ENCODE measurements around the gene TPTE2.
"Not testable (repeated sequence)": the region's sequence is repeated elsewhere in the genome, so short reads cannot be mapped to it uniquely, and the experiment has no call there.

The TPTE2 gene

GRCh38 chr13:19561127-19561582 is at the start of gene TPTE2:
Gene TPTE2 (minus strand): TSS chr13:19561532. CDS start chr13:19503234, 58,298 bp downstream.
- not testable (repeated sequence) for DNase-seq

- no peak for DNase-seq
These were observed 46.3 kb upstream of the TPTE2 start for GRCh38 chr13:19607523-19608078.

GRCh38 chr13:19606737-19607136 is 45.4 kb upstream of the TPTE2 start:
- no peak for DNase-seq

- DNase-seq = no peak
These were observed 44.8 kb upstream of the TPTE2 start for GRCh38 chr13:19606152-19606551.

GRCh38 chr13:19605161-19605955 is 44.0 kb upstream of the TPTE2 start:
- no peak for DNase-seq

GRCh38 chr13:19604306-19604705 is 43.0 kb upstream of the TPTE2 start:
- DNase-seq = no peak

- DNase-seq = peak; percentile 17
These were observed 40.7 kb upstream of the TPTE2 start for GRCh38 chr13:19601749-19602725.

- DNase-seq = peak; percentile 43
These were observed 36.2 kb upstream of the TPTE2 start for GRCh38 chr13:19597523-19597922.

GRCh38 chr13:19596960-19597361 is 35.6 kb upstream of the TPTE2 start:
- DNase-seq = peak; percentile 63

- DNase-seq = no peak
These were observed 34.8 kb upstream of the TPTE2 start for GRCh38 chr13:19596086-19596485.

GRCh38 chr13:19592657-19593180 is 31.4 kb upstream of the TPTE2 start:
- peak; percentile 35 for DNase-seq

GRCh38 chr13:19591864-19592263 is 30.5 kb upstream of the TPTE2 start:
- peak; percentile 87 for DNase-seq

GRCh38 chr13:19590423-19590822 is 29.1 kb upstream of the TPTE2 start:
- DNase-seq = no peak

- DNase-seq = no peak
These were observed 28.0 kb upstream of the TPTE2 start for GRCh38 chr13:19589312-19589711.

- DNase-seq = peak; percentile 67
These were observed 26.4 kb upstream of the TPTE2 start for GRCh38 chr13:19587635-19588300.

- peak; percentile 95 for DNase-seq
These were observed 25.7 kb upstream of the TPTE2 start for GRCh38 chr13:19586904-19587634.

- no peak for DNase-seq
These were observed 20.3 kb upstream of the TPTE2 start for GRCh38 chr13:19581675-19582074.

GRCh38 chr13:19575230-19575629 is 13.9 kb upstream of the TPTE2 start:
- no peak for DNase-seq

- no peak for DNase-seq
These were observed 11.9 kb upstream of the TPTE2 start for GRCh38 chr13:19573120-19573716.

- DNase-seq = no peak
These were observed 10.9 kb upstream of the TPTE2 start for GRCh38 chr13:19572280-19572679.

- no peak for DNase-seq
These were observed 6.6 kb upstream of the TPTE2 start for GRCh38 chr13:19567820-19568534.

Data from MV-4-11 (cell line).